HUDEP-2 (cell line): ENCODE results near the gene PTPN1.
"Not testable (repeated sequence)": the region's sequence is repeated elsewhere in the genome, so short reads cannot be mapped to it uniquely, and the experiment has no call there.

Experiments used
- DNase-seq, 76 experiments: peaks; one replicate each; lab custom pipeline; 2025; ENCODE audit not compliant: unreplicated experiment in 76 of 76; lab: John Stamatoyannopoulos, UW

Gene PTPN1

DNA sequence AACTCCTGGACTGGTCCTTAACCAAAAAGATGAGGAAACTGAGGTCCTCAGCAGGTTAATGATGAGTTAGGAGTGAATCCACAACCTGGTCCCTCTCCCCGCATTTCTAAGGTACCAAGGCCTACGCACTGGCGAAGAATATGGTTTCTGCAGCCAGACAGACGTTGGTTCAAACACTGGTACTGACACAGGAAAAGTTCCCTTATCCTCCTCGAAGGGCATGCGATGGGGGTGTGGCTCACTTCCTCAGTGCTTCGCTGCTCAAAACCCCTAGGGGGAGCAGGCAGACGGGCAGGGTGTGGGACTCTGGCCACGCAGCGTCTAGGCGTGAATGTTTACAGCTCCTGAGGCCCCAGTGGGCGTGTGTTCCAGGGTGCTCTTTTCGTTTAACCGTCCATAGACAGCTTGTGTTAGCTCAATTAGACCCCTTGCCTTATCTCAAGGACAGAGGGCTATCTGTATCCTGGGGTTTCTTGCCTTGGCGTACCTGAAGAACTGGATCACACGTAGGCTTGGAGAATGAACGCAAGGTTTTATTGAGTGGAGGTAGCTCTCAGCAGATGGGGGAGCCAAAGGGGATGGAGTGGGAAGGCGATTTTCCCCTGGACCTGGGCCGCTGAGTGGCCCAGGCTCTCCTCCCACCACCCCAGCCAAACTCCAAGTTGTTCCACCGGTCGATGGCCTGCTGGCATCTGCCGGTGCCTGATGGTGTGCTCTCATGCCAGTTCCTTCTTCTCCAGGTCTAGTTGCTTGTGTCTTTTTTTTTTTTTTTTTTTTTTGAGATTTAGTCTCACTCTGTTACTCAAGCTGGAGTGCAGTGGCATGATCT lies 31.8 kb upstream of the PTPN1 start:
- peak in 72 of 76 experiments; percentile 17 to 87 (median 65) for DNase-seq

DNA sequence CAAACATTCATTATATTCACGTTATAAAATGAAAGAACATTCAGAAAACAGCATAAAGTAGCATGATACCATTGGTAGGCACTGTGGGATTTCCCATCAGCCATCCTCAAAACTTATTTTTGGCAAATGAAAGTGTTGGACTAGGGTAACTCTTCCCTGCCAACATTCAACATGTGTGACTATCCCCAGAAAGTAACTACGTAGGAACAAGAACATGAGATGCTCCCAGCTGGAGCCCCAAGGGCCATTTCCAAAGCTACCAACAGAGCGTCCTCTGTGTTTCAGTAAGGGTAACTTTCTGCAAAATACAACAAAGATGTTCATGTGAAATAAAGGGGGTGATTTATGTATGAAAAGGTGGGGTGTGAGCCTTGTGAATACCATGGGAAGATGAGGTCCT lies 28.4 kb upstream of the PTPN1 start:
- DNase-seq: no peak

DNA sequence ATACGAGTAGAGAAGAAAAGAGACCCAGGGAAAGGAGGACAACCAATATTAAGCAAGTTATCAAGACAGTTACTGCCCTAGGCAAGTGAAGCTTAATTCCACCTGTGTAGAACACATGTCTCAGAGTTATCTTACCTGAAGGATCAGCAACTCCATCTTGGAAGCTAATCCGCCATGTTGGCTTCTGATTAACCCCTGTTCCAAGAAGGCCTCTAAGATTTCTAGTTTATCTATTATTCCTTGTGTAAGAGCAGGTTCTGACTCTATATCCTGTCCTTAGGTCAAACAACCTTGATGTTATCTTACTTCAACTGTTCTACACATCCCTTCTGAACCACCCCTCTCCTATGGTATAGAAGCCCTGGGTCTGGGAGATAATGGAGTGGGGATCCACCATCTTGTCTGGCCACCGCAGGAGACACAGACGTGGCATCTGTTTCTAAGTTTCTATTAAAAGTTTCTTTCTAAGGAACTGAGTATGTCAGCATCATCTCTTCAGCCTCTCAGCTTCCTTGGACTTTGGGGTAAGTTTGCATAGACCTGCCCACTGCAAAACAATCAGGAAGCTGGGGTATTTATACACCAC lies 27.7 kb upstream of the PTPN1 start:
- peak in 24 of 76 experiments; percentile 1 to 72 (median 28) for DNase-seq

DNA sequence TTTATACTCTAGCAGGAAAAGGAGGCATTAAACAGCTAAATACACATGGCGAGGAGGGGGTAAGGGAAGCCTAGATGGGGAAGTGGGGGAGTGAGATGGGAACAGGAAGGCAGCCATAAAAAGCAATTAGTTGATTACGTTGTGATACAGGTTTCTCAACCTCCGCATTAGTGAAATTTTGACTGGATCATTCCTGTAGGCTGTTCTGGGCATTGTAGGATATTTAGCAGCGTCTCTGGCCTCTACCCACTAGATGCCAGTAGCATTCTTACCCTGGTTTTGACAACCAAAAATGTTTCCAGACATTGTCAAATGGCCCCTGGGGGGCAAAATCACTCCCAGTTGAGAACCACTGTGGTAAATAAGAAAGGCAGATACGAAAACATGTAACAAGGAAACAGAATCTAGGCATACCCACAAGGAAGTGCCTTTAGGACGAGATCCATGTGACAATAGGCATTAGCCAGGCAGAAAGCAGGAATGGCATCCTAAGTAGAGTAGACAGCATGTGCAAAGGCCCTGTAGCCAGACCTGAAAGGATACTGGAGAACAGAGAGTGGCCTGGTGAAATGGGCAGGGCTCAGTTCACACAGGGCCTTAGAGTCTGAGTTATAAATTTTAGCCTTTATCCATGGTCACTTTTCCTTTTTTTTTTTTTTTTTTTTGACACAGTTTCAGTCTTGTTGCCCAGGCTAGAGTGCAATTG lies 25.8 kb upstream of the PTPN1 start:
- peak in 4 of 76 experiments; percentile 2 to 8 (median 7) for DNase-seq

GRCh38 chr20:50487397-50487796 lies 22.8 kb upstream of the PTPN1 start:
- DNase-seq: no peak

DNA sequence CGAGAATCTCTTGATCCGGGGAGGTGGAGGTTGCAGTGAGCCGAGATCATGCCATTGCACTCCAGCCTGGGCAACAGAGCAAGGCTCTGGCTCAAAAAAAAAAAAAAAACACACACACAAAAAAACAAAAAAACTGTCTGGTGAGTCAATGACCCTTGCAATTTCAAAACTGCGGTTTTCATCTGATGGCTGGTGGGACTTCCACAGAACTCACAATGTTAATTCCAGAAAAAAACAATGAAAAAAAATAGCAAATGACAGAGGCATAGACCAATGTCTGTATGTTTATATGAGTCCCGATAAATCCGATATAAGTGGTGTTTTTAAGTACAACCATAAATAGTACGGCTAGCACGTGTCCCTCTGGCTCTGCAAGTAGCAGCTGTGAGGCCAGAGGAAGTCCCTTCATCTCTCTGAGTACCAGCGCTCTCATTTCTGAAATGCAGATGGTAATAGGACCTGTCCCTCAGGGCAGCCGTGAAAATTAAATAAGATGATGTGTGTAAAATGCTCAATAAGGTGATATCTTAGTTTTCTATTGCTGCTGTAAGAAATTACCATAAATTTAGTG lies 21.9 kb upstream of the PTPN1 start:
- DNase-seq: no peak

GRCh38 chr20:50491168-50491567 lies 19.0 kb upstream of the PTPN1 start:
- DNase-seq: no peak

- DNase-seq: peak in 23 of 76 experiments; percentile 5 to 44 (median 19)
These were observed 18.1 kb upstream of the PTPN1 start for GRCh38 chr20:50491926-50492634.

DNA sequence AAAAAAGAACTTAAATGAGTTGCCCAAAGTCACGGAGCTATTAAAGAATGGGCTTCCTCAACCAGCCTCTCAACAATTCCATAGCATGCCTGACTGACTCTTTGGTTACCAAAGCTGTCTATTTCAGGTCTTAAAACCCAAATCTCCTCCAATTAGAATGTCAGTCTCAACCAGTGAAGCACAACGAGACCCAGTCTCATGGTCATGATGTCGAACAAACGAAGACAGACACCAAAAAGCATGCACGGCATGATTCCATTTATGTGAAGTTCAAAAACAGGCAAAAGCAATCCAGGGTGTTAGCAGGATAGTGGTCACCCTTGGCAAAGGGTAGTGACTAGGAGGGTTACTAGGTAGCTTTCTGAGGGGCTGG lies 16.3 kb upstream of the PTPN1 start:
- DNase-seq: no peak

GRCh38 chr20:50494428-50494827 lies 15.8 kb upstream of the PTPN1 start:
- no peak for DNase-seq

DNA sequence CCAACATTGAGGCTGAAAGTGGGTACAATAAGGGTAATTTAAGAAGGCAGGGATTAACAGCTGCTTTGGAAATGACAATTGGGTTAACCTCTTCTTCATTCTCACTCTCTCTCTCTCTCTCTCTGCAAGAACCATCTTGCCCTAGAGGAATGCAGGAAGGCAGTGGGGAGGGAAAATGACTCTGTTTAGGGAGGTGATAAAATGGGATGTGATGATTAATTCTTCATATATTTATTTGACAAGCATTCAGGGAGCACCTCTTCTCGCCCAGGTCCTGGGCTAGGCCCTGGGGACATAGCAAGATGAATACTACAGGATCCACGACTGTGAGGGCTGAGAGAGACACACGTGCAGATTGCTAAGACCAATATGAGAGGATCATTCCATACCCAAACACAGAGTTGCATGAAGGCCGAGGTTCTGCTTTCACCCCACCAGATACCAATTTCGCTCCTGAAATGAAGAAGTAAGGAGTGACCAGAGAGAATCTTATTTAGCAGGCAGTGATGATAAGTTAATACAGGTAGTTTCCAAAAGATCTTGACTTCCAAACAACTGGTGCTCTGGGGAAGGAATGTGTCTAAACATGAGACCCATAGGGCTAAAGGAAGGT lies 13.3 kb upstream of the PTPN1 start:
- DNase-seq: no peak

DNA sequence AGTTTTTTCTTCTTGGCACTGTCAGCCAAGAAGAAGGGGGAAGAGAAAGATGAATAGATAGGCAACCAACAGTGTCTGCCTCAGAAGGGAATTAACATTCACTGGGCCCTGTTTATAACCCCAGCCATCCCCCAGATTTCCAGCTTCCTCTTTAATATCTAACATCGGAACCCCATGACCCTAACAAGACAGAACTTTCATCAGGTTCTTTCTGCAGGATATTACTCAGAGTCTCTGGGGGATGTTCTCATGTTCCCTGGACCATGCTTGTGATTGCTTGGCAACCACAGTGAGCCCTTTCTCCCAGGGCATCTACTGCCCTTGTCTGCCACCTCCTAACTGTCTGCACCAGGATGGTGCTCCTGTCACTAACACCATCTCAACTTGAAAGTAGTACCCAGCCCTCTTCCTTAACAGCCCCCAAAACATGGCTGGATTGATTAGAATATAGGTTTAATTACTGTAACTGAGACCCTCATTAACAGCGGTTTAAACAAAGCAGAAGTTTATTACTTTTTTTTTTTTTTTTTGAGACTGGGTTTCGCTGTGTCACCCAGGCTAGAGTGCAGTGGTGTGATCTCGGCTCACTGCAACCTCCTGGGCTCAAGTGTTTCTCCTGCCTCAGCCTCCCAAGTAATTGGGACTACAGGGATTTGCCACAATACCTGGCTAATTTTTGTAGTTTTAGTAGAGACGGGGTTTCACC lies 12.0 kb upstream of the PTPN1 start:
- no peak for DNase-seq

- DNase-seq: no peak
These were observed 10.2 kb upstream of the PTPN1 start for GRCh38 chr20:50499938-50500337.

DNA sequence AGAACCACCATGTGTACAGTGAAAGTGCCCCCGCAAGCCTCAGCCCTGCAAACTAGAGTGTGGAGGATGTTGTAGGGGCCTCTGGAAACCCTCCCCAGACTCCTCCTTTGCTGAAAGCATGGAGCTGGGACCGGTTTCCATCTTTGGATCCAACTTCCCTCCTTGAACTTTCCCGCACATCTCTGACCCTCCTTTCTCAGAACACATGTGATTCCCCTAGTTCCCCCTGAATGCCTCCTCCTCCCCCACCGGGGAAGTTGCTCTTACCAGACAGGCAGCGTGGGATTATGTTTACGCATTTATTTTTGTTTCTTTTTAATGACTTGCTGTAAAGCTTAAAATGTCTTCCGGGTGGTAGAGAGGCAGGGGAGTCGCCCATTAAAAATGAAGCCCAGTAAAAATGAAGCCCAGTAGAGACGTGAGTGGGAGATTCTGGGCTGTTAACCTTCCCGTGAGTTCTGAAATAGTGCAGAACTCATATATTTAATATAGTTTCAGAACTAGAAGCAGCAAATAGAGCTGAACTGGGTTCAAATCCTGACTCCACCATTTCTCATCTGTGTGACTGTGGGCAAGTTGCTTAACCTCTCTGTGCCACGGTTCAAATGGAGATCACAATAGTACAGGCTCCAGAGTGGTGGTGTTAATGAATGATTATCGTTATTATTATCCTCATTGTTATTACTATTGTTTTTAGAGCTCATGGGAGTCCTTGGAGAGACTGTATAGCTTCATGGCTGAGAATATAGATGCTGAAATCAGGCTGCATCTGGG lies 8.0 kb upstream of the PTPN1 start:
- DNase-seq: no peak

DNA sequence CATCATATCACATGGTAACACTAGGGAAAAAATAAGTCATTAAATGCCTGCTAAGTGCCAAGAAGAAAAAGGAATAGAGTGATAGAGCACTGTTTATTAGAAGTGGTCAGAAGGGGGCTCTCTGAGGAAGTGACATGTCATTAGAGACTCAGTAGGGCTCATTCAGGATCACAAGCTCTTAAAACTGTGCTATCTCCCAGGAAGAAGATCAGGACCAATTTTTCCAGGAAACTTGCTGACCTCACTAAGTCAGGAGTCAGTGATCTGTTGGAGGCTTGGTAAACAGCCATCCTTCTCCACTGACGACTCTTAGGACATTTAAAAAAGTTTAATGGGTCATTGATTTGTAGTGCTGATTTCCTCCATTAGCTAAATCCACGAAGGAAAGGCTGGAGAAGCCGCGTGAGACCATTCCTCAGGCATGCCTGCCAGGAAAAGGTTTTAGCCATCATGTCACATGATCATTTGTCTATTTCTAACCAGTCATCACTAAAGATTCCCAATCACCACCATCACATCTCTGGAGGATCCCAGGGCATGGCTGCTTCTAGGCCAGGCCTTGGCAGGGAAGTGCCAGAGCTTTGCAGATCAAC lies 5.9 kb upstream of the PTPN1 start:
- peak in 1 of 76 experiments; percentile 11 for DNase-seq

- no peak for DNase-seq
These were observed 4.0 kb upstream of the PTPN1 start for GRCh38 chr20:50506270-50506579.

GRCh38 chr20:50507745-50508144 lies 2.4 kb upstream of the PTPN1 start:
- not testable (repeated sequence) for DNase-seq

GRCh38 chr20:50508171-50508755 lies 1.9 kb upstream of the PTPN1 start:
- no peak for DNase-seq
